GM18909 (cell line): Measurements from ENCODE around the gene WHRN.

ENCODE experiments used
- ATAC-seq: cut with Tn5 transposase; IDR thresholded peaks from one replicate; pipeline ENCODE4 v1.9.1; 2021; ENCODE audit warnings: mild to moderate bottlenecking; ENCODE audit not compliant: unreplicated experiment, poor library complexity

WHRN gene

DNA sequence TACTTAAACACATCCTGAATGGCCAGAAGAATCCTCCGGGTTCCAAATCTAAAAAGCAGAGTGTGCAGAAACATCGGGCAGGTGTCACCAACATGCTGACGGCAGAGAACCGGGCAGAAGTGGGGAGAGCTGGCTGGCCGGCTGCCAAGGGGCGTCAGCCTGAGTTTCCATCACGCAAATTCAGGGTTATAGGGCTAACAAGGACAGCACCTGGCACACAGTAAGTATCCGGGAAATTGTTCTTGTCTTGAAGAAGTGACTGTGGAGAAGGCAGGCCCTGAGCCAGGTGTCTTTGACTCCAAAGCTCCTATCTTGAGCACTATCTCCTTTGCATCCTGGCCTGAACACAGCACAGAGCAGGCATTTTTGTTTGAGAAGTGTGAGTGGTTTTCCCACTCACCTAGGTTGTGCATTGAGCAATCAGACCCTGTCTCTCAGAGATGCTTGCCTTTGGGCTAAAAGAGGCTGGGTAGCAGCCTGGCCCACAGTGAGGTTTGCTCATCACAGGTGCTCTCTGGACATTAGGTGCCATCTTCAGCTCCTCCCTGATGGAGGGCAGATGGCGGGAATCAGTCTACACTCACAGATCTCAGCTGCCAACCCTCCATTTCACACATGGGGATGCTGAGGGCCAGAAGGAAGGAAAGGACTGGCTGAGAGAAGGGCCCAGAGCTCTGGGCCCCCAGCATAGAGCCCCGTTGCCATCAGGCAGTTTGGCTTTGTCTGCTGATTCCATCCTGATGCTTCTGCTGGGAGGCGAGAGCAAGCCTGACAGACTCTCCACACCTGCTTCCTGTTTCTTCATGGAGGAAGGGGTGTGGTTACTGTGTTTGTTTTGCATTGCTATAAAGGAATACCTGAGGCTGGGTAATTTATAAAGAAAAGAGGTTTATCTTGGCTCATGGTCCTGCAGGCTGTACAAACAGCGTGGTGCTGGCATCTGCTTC is 52.8 kb downstream of the WHRN start:
- no peak for ATAC-seq

DNA sequence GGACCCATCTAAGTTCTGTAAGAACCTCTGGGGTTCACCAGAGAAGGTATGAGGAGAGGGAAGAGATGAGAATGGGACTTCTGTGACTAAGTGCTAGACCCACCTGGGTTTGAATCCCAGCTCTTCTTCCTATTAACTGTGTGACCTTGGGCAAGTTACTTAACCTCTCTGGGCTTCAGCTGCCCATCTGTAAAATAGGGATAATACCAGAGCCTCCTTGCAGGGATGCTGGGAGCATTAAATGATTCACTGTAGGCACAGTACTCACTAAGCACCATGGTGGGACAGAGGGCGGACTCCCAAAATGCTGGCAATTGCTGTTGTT is 53.6 kb downstream of the WHRN start:
- no peak for ATAC-seq

DNA sequence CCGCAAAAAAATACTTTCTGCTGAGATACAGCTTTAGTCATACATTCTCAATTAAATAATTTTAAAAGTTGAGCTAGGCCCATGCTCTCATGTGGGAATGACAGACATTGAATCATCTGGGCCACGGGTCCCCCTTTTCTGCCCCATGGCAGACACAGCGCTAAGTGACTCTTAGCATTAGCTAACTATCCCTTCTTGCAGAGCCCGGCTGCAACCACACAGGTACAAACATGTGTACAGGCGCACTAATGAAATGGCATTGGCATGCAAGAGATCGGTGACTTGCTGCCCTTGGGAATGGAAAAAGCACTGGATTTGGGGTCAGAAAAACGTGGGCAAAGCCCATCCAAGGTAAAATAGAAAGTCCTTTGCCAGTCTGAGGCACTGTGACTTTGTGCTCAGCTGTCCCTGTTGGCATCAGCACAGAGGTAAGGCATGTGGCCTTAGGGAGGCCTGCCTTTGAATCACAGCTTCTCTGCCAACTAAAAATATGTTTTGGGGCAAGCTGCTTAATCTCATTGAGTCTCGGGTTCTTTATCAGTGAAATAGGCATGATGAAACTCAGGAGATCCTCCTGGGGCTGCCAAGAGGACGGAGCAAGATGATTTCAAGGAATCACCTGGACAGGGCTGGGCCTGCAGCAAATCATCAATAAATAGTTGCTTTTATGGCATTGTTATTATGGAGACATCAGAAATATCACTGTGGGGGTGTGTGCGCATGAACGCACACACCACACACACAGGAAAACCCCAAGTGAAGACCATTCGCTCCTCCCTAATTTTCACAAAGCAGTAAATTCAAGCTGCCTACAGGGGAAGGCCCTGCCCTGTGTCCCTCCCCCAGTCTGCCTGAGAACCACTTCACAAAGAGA is 54.2 kb downstream of the WHRN start:
- ATAC-seq, result no peak

DNA sequence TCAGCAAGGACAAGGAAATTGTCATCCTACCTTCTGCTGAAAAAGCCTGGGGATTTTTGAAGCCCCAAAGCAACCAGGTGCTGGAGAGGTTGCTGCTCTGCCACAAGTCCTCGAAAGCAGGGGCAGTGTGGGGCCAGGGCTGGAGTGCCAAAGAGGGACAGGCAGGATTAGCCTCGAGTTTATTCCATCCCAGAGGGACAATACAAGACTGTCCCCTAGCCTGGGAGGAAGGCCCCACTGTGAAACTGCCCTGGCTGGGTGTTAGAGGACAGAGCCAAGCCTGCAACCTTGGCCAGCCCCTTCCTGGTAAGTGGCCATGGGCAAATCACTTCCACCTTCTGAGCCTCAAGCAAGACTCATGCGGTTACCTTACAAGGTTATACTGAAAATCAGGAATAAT is 55.1 kb downstream of the WHRN start:
- ATAC-seq, result no peak

DNA sequence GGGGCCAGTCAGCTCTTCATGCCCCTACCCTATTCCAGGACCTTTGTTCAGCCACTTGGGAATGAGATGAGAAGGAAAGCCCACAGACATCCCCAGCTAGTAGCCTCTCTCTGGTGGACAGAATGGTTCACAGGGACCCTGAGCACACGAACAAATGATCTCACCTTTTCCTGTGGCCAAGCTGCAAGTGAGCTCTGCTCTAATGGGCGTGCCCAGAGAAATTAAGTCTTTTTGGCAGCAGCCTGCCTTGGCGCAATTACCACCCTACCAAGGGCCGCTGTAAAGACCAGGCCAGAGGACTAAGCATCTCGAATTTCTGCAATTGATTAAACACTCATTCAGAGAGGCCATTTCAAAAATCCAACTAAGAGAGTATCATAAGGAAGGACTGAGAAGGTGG is 56.0 kb downstream of the WHRN start:
- no peak for ATAC-seq

DNA sequence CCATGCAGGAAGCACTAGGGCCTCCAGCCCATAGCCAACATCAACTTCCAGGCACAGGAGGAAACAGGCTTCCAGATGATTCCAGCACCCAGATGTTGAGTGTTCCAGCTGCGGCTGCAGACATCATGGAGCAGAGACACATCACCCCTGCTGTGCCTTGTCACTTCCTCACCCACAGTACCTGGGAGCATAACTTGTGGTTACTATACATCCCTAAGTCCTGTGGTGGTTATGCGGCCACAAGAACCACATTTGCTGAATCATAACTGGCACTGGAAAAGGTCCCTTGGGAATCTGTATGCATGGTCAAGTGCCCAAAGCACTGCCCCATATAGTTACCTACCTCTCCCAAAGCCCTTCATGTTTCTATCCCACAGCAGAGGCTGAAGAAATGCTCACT is 56.6 kb downstream of the WHRN start:
- ATAC-seq, result no peak

DNA sequence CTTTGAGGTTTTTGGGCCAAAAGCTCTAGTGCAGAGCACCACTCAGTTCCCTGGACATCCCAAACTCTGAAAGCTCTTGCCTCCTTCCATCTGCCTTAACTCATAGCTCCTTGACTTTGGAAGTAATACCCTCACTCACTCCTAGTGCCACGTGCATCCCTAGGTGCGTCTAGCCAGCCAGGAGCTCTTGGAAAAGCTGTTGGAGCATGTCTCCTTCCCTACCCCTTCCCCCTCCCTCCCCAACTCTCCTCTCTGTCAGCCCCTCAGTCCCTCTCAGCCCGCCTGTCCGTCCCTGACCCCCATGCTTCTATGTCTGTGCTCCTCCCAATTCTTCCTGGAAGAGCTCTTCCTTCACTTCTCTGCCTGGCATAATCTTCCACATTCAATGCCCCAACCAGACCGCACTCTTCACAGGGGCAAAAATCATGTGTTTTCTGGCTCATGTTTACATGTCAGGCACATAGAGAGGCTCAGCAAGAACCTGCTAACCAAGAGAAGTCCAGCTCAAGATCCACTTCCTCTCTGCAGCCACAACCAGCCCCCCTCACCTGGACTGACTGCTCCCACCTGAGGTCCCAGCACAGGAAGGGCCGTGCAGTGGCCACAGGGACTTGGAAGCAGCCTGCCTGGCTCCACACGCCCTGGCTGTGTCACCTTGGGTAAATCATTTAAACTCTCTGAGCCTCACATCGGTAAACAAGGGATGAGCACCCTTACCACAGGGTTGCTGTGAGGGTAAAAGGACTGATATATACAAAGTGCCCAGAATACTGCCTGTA is 58.4 kb downstream of the WHRN start:
- no peak for ATAC-seq

DNA sequence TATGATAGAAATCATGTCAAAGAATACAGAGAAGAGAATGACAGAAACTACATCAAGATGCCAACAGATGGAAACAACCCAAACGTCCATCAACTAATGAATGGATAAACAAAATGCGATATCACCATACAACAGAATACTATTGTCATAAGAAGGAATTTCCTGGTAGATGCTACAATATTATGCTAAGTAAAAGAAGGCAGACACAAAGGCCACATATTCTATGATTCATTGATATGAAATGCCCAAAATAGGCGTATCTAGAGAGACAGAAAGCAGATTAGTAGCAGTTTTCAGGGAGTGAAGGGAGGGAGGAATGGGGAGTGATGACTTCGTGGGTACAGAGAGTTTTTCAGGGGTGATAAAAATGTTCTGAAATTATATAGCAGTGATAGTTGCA is 59.2 kb downstream of the WHRN start:
- no peak for ATAC-seq

DNA sequence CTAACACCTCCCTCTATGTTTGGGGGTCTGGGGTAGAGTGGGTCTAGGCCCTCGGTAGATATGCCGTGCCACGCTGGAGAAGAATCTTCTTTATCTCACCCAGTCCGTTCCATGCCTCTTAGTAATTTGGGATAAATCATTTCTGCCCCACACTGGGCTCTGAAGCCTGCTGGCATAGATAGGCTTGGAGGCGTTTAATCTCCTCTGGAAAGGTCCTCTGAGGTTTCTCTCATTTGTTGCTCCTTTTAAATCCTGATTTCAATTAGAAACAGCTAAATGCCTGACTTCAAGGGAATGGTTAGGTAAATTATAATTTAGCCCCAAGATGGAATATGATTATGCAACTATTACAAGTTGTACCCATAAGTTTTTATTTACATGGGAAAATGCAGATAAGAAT is 59.7 kb downstream of the WHRN start:
- no peak for ATAC-seq

DNA sequence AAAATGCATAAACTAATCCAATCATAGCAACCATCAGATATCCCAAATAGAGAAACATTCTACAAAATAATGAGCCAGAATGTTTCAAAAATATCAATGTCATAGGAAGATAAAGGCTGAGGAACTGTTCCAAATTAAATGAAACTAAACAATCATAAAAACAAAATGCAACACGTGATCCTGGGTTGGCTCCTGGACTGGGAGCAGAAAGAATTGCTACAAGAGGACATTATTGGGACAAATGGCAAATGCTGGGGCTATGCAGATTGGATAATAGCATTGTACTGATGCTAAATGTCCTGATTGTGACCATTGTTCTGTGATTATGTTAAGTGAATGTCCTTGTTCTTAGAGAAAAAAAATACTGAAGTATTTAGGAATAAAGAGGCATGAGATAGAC is 63.3 kb downstream of the WHRN start:
- no peak for ATAC-seq

DNA sequence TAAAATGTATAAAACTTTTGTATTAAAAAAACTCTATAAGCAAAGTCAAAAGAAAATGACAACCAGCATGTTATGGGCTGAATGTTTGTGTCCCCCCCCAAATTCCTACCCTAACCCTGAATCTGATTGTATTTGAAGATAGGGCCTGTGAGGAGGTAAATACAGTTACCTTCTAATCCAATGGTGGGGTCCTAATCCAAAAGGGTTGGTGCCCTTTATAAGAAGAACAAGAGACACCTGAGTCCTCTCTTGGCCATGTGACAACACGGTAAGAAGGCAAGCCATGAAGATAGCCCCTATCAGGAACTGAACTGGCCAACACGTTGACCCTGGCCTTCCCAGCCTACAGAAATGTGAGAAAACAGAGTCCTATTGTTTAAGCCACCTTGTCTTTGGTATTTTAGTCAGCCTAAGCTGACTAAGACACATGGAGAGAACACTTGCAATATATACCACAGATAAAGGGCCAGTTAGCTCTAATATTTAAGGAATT is 67.8 kb downstream of the WHRN start:
- no peak for ATAC-seq

DNA sequence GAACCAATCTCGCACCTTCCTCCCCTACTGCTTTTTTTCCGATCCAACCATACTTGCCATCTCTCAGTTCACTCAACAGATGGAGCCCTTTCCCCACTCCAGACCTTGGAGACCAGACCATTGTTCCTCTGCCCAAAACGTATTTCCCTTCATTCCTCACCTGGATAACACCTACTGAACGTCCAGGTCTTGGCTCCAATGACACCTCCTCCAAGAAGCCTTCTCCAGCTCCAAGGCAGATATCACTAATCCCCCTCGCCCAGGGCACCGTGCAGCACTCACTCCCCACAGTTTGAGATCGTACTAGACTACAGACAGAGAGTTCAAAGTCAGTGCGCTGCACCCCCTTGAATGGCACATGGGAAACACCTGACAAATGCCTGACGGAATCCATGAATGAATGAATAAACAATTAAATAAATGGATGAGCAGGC is 70.4 kb downstream of the WHRN start:
- no peak for ATAC-seq

DNA sequence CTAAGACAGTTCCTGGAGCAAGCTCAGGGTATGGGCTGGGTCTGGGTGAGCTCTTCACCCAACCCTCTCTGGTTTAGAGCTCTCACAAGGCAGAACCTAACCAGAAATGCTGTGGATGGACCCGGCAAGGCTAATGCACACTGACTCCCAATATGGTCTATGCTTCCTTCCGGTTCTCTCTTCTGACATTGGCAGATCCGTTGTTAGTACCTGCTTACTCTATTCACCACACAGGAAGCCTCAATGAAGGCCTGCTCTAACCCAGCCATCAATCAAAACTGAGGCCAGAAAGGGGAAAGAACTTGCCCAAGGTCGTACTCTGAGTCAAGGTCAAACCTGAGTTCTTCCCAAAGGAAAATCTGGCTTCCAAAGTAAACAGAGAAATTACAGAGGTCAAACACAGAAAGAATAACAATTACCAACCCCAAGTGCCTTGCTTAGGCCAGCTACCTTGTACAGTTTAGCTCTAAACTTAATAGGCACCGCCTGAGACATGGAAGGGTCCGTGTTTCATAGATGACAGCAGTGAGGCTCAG is 71.5 kb downstream of the WHRN start:
- no peak for ATAC-seq

DNA sequence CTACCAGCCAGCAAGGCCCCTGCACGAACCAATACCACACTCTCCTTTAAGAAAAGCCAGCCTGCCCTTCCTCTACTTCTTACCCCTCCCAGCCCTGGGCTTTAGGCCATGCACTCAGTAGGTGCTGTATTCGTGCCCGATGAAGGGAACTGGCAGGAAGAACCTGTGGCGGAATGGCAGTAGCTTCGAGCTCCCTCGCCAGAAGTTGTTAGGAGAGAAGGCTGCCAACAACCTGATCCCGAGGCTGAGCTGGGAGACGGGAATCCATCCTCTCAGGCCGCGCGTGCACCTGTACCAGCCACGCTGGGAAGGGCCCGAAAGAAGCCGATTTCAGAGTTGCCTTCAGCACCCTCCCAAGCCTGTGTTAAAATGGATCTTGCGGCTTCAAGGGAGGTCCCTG is 72.2 kb downstream of the WHRN start:
- ATAC-seq, result no peak

DNA sequence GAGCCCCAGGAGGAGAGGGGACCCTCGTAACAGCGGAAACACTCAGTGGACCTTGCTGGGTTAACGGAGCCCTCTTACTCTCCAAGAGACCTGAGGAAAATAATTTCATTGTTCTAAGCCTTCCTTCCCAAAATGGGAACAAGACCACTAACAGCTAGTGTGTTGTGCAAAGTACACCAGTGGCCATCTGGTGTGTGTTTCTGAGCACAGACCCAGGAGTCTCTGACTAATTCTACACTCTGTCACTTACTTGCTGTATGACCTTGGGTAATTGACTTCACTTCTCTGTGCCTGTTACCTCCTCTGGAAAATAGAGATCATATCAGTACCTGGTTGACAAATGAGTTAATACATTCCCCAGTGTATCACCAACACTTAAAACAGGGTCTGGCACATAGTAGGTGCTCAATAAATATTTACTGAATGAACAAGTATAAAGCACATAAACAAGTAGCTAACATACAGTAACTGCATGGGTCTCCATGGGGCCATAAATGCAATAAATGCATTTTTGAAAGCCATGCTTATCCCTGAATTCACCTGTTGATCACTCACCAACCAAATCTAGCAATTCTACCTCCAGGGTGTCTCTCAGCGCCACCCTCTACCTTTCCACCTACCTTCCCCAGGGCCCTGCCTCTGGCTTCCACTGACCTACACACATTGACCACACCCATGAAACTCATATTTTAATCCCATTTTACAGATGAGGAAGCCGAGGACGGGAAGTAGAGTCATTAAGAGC is 72.8 kb downstream of the WHRN start:
- ATAC-seq, result no peak

DNA sequence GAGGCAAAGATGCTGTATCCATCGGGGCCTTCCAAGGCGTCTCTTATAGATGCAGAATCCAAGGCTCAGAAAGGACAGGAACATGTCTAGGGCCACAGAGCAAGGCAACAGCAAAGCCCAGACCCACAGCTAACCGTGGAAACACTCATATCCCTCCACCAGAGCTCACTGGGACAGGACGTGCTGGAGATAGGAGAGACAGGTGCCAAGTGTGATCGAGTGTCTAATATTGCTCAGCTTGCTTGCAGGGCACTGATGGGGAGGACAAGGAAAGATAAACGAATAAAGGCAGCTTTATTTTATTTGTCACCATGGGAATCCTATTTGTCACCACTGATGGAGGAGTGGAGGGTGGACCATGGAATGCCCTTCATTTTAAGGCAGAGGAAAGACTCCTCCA is 73.5 kb downstream of the WHRN start:
- no peak for ATAC-seq

DNA sequence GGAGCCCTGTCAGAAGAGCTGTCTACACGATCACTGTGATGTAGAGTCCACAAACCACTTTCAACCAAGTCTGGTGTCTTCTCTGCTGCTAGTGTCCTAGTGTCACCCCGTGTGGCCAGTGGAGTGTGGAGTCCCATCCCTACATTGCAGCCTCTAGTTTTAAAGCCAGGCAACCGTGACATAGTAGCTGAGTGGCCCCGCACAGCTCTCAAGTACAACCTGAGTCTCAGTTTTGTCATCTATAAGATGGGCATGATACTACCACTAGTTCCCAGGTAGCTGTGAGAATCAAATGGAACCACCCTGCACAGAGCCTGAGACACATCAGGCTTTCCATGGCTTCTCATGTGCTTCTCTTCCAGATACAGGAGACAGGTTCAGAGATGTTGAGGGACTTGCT is 74.3 kb downstream of the WHRN start:
- no peak for ATAC-seq

DNA sequence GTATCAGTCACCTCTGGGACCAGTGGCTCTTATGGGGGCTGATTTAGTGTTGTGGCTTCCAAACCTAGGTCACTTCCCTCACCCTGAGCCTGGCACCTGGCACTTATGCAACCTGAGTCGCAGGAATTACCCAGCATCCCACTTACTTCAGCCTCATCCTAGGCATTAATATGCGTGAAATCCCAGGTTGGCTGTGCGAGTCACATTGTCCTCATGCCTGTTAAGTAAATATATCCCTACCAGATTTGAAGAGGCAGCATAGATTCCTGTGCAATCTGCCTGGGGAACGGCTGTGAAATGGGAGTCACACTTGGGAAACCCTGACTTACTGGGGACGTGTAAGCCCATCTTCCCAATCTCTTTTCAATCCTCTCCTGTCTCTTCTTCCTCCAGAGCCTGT is 74.8 kb downstream of the WHRN start:
- ATAC-seq, result no peak

DNA sequence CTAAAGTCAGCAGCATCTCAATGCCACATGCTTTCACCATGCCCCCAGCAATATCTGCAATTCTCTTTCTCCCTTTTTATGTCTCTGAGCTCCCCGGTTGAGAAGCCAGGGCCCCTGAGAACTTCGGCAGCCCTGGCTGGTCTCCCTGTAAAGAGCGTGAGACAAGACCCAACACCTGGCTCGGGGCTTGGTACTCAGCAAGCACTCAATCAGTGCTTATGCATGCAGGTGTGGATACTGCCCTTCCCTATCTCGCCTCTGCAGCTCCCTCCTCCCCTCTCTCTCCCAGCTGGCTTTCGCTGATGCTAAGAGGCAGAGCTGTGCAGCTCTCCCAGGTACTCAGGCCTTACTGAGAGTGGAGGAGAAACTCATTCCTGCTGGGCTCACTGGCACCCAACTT is 75.8 kb downstream of the WHRN start:
- ATAC-seq, result no peak

DNA sequence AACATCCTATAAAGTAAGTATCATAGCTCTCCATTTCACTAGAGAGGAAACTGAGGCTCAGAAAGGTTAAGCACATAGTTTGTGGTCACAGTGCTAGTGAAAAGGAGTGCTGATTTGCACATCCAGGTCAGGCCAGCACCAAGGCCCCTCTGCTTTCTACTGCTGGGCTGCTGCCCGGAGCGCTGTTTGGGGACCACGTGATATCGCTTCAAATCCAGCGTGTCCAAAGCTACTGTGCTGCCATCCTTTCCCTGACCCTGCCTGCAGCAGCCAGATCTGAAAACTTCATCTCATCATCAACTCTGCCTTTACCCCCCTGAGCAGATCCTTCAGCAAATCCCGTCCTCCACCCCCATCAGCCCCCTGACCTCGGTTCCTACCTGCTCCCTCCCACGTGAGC is 76.8 kb downstream of the WHRN start:
- ATAC-seq, result no peak
